Fibroblast of lung (primary cell): Measurements from ENCODE around the gene DICER1. TPM values are rescaled to one million over a fixed set of nuclear protein-coding genes. Genes with fewer than 3 reads are reported as not detected.

ENCODE experiments used
- DNase-seq, 2 donors: peaks; one replicate each; pipeline versions ENCODE4 v3.0.0 to v3.0.0-alpha.2; 2010; ENCODE audit warnings: low read depth in 2 of 2
- H2AFZ ChIP-seq: 2 replicates; pipeline ENCODE4 v1.5.1; 2012; ENCODE audit warnings: low read length, control low read depth, inconsistent platforms
- H3K27ac ChIP-seq: 2 replicates; pipeline ENCODE4 v1.5.1; 2011; ENCODE audit warnings: low read length, control low read depth; ENCODE audit not compliant: insufficient read depth
- H3K27me3 ChIP-seq: 2 replicates; pipeline ENCODE4 v1.5.1; 2011; ENCODE audit warnings: mild to moderate bottlenecking, low read length; ENCODE audit not compliant: control insufficient read depth, insufficient read depth
- H3K36me3 ChIP-seq: 2 replicates; pipeline ENCODE4 v1.5.1; 2011; ENCODE audit warnings: low read length; ENCODE audit not compliant: control insufficient read depth, insufficient read depth
- H3K4me1 ChIP-seq: 2 replicates; pipeline ENCODE4 v1.5.1; 2011; ENCODE audit warnings: low read length; ENCODE audit not compliant: control insufficient read depth, insufficient read depth; ENCODE audit errors: extremely low read depth
- H3K4me2 ChIP-seq: 2 replicates; pipeline ENCODE4 v1.5.1; 2011; ENCODE audit warnings: low read length, control low read depth; ENCODE audit not compliant: insufficient read depth; ENCODE audit errors: extremely low read depth
- H3K4me3 ChIP-seq, 4 experiments: fragments of 200-600 bp in 1 of 4; sonication (generic) in 1 of 4; replicated peaks in 1 of 4; 2 replicates each; pipeline ENCODE4 v1.5.1; 2011 to 2016; ENCODE audit warnings: low read length in 4 of 4, low read depth in 3 of 4, mild to moderate bottlenecking in 3 of 4, control low read depth in 2 of 4, inconsistent platforms in 1 of 4, mixed read lengths in 1 of 4; ENCODE audit not compliant: insufficient read depth in 1 of 4; ENCODE audit errors: control extremely low read depth in 1 of 4
- H3K79me2 ChIP-seq: 2 replicates; pipeline ENCODE4 v1.5.1; 2012; ENCODE audit warnings: mild to moderate bottlenecking, low read length, inconsistent platforms; ENCODE audit not compliant: control insufficient read depth, insufficient read depth
- H3K9ac ChIP-seq: 2 replicates; pipeline ENCODE4 v1.5.1; 2011; ENCODE audit warnings: mild to moderate bottlenecking, low read length, control low read depth; ENCODE audit not compliant: insufficient read depth
- H3K9me3 ChIP-seq: 2 replicates; pipeline ENCODE4 v1.5.1; 2012; ENCODE audit warnings: low read depth, low read length; ENCODE audit not compliant: control insufficient read depth, insufficient read depth
- H4K20me1 ChIP-seq: 2 replicates; pipeline ENCODE4 v1.5.1; 2011; ENCODE audit warnings: low read length; ENCODE audit not compliant: control insufficient read depth, insufficient read depth; ENCODE audit errors: extremely low read depth
- CTCF ChIP-seq, 2 donors: IDR thresholded peaks in 1 of 2; conservative IDR thresholded peaks in 1 of 2; 1 replicate in 1 of 2; 2 replicates in 1 of 2; pipeline ENCODE4 v1.5.1; 2011 to 2012; ENCODE audit warnings: low read length in 2 of 2, control low read depth in 1 of 2, inconsistent platforms in 1 of 2, low read depth in 1 of 2, mild to moderate bottlenecking in 1 of 2
- EZH2 ChIP-seq: IDR thresholded peaks from 2 replicates; pipeline ENCODE4 v1.5.1; 2012; ENCODE audit warnings: low read length, control low read depth, mild to moderate bottlenecking; ENCODE audit errors: missing control alignments
- polyA plus RNA-seq, 2 donors: library from polyadenylated mRNA; depleted of rRNA in 1 of 2; stranded (reverse) in 1 of 2; unstranded in 1 of 2; fragments of >200 nt; gene quantifications; 2 replicates each; pipeline ENCODE4 v1.2.1, GENCODE V29; 2011 to 2012; ENCODE audit warnings: missing spikeins in 1 of 2
- total RNA-seq: library from RNA; depleted of rRNA; stranded (reverse); fragments of >200 nt; gene quantifications from 2 replicates; pipeline ENCODE4 v1.2.1, GENCODE V29; 2014

The DICER1 gene
- total and polyA plus RNA-seq, 2 donors (not counting 1 experiment from before 2014, with no cell fraction given) = 20.3 to 28.7 TPM

GRCh38 chr14:95075789-95076188 is 81.5 kb downstream of the DICER1 start:
- H3K9me3 ChIP-seq = no peaks in the 10 kb centered on the region
- H4K20me1 ChIP-seq = no peaks in the 10 kb centered on the region
- no peak for DNase-seq
- no peak overlapping the region for H3K27ac ChIP-seq
- H3K79me2 ChIP-seq = no peaks in the 10 kb centered on the region
- H3K36me3 ChIP-seq = no peaks in the 10 kb centered on the region
- no peaks in the 10 kb centered on the region for H3K4me1 ChIP-seq
- no peaks in the 10 kb centered on the region for H3K27me3 ChIP-seq
- no peak overlapping the region for H3K4me2 ChIP-seq
- TF ChIP-seq EZH2 = no peak
- no peak for TF ChIP-seq CTCF (conservative IDR thresholded peaks at IDR 0.05 in 1 of 2, IDR thresholded peaks at IDR 0.05 in 1 of 2; ENCODE audit: low read depth in 1 of 2, low read length in 2 of 2)
- no peak overlapping the region for H3K4me3 ChIP-seq
- H3K9ac ChIP-seq = no peak overlapping the region
- no peak overlapping the region for H2AFZ ChIP-seq

GRCh38 chr14:95073947-95074346 is 83.4 kb downstream of the DICER1 start:
- H3K9me3 ChIP-seq = no peaks in the 10 kb centered on the region
- no peaks in the 10 kb centered on the region for H3K79me2 ChIP-seq
- H3K9ac ChIP-seq = no peak overlapping the region
- DNase-seq = no peak
- no peak overlapping the region for H2AFZ ChIP-seq
- TF ChIP-seq CTCF (conservative IDR thresholded peaks at IDR 0.05 in 1 of 2, IDR thresholded peaks at IDR 0.05 in 1 of 2; ENCODE audit: low read depth in 1 of 2, low read length in 2 of 2) = no peak
- no peak for TF ChIP-seq EZH2
- no peak overlapping the region for H3K4me3 ChIP-seq
- H3K36me3 ChIP-seq = no peaks in the 10 kb centered on the region
- no peaks in the 10 kb centered on the region for H3K4me1 ChIP-seq
- no peaks in the 10 kb centered on the region for H4K20me1 ChIP-seq
- H3K27me3 ChIP-seq = no peaks in the 10 kb centered on the region
- H3K4me2 ChIP-seq = no peak overlapping the region
- H3K27ac ChIP-seq = no peak overlapping the region

GRCh38 chr14:95072310-95072905 is 84.9 kb downstream of the DICER1 start:
- no peak overlapping the region for H2AFZ ChIP-seq
- no peaks in the 10 kb centered on the region for H3K9me3 ChIP-seq
- H3K27ac ChIP-seq = no peak overlapping the region
- H3K36me3 ChIP-seq = no peaks in the 10 kb centered on the region
- no peak overlapping the region for H3K4me2 ChIP-seq
- no peaks in the 10 kb centered on the region for H4K20me1 ChIP-seq
- H3K79me2 ChIP-seq = no peaks in the 10 kb centered on the region
- no peak overlapping the region for H3K9ac ChIP-seq
- H3K27me3 ChIP-seq = no peaks in the 10 kb centered on the region
- DNase-seq = no peak
- no peak overlapping the region for H3K4me3 ChIP-seq
- TF ChIP-seq CTCF (conservative IDR thresholded peaks at IDR 0.05 in 1 of 2, IDR thresholded peaks at IDR 0.05 in 1 of 2; ENCODE audit: low read depth in 1 of 2, low read length in 2 of 2) (no peak), EZH2 (no peak)
- H3K4me1 ChIP-seq = no peaks in the 10 kb centered on the region
